RWPE2 (cell line): ENCODE measurements around the gene IL1RAPL2.

Experiments
- ATAC-seq: fragments of 200-7000 bp; cut with Tn5 transposase; 3 replicates; pipeline ENCODE4 v1.9.1; 2021; ENCODE audit warnings: low read depth
- DNase-seq: peaks from one replicate; pipeline ENCODE4 v3.0.0-alpha.2; 2020; ENCODE audit warnings: low spot score
- H3K27ac ChIP-seq: fragments of 450-650 bp; 2 replicates; pipeline ENCODE4 v1.5.1; 2017; ENCODE audit warnings: mild to moderate bottlenecking; ENCODE audit not compliant: poor library complexity, severe bottlenecking
- H3K27me3 ChIP-seq: fragments of 250-450 bp; sonication (Bioruptor Pico); 2 replicates; pipeline ENCODE4 v1.5.1; 2021; ENCODE audit warnings: mild to moderate bottlenecking, moderate library complexity; ENCODE audit not compliant: insufficient read depth, poor library complexity, severe bottlenecking
- H3K36me3 ChIP-seq: fragments of 250-450 bp; sonication (Bioruptor Pico); 2 replicates; pipeline ENCODE4 v1.5.1; 2020; ENCODE audit warnings: low read depth, mild to moderate bottlenecking, moderate library complexity
- H3K4me1 ChIP-seq: fragments of 250-450 bp; sonication (Bioruptor Pico); 2 replicates; pipeline ENCODE4 v1.5.1; 2021; ENCODE audit warnings: mild to moderate bottlenecking, moderate library complexity; ENCODE audit not compliant: insufficient read depth, poor library complexity, severe bottlenecking
- H3K4me3 ChIP-seq: fragments of 250-450 bp; sonication (Bioruptor Pico); 2 replicates; pipeline ENCODE4 v1.5.1; 2021; ENCODE audit warnings: mild to moderate bottlenecking, moderate library complexity; ENCODE audit not compliant: severe bottlenecking
- H3K9me3 ChIP-seq: fragments of 250-450 bp; sonication (Bioruptor Pico); 2 replicates; pipeline ENCODE4 v1.5.1; 2021; ENCODE audit warnings: mild to moderate bottlenecking, moderate library complexity; ENCODE audit not compliant: severe bottlenecking
- CTCF ChIP-seq: fragments of 450-650 bp; IDR thresholded peaks from one replicate; pipeline ENCODE4 v1.5.1; 2017; ENCODE audit warnings: mild to moderate bottlenecking, moderate library complexity; ENCODE audit not compliant: poor library complexity, severe bottlenecking

Gene IL1RAPL2

GRCh38 chrX:105515561-105515960 is 949.6 kb downstream of the IL1RAPL2 start:
- Histone ChIP-seq H3K36me3 (no peaks in the 10 kb centered on the region), H3K27me3 (no peaks in the 10 kb centered on the region), H3K4me3 (no peak overlapping the region), H3K27ac (no peak overlapping the region), H3K9me3 (no peaks in the 10 kb centered on the region), H3K4me1 (no peaks in the 10 kb centered on the region)
- DNase-seq (no peak), ATAC-seq (no peak)
- no peak for TF ChIP-seq CTCF

- Histone ChIP-seq H3K36me3 (no peaks in the 10 kb centered on the region), H3K9me3 (no peaks in the 10 kb centered on the region), H3K4me1 (no peaks in the 10 kb centered on the region), H3K4me3 (no peak overlapping the region), H3K27ac (no peak overlapping the region), H3K27me3 (no peaks in the 10 kb centered on the region)
- ATAC-seq, result no peak
- no peak for TF ChIP-seq CTCF
- DNase-seq, result no peak
Measured at GRCh38 chrX:105526431-105526830, 960.4 kb downstream of the IL1RAPL2 start.

DNA sequence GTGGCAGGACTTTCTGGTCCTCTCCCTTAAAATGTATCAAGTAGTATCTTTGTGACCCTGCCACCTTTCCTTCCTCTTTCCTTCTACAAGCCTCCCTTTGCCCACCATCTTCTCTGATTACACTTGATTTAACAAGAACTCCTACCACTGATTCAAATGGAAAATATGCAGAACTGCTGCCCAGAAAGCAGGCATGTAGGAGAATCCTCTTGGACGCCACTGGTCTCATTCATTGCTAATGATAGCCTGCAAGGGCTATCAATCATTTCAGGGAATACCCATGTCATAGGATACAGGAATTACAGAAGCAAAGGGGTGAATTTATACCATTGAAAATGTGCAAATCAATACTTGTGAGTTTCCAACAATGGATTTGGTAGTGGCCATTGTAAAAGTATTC is 961.8 kb downstream of the IL1RAPL2 start:
- TF ChIP-seq CTCF, result no peak
- Histone ChIP-seq H3K4me1 (no peaks in the 10 kb centered on the region), H3K27ac (no peak overlapping the region), H3K4me3 (no peak overlapping the region), H3K27me3 (no peaks in the 10 kb centered on the region), H3K36me3 (no peaks in the 10 kb centered on the region), H3K9me3 (no peaks in the 10 kb centered on the region)
- ATAC-seq, result no peak
- no peak for DNase-seq

GRCh38 chrX:105533951-105534350 is 968.0 kb downstream of the IL1RAPL2 start:
- H3K36me3 ChIP-seq, result no peaks in the 10 kb centered on the region
- no peak for TF ChIP-seq CTCF
- H3K4me1 ChIP-seq, result peaks cover 3% of the 10 kb centered on the region
- DNase-seq, result no peak
- no peak overlapping the region for H3K27ac ChIP-seq
- no peaks in the 10 kb centered on the region for H3K9me3 ChIP-seq
- peak; percentile 66; the same call in 1 of the 3 replicates for ATAC-seq
- H3K4me3 ChIP-seq, result no peak overlapping the region
- H3K27me3 ChIP-seq, result no peaks in the 10 kb centered on the region

GRCh38 chrX:105543283-105543682 is 977.3 kb downstream of the IL1RAPL2 start:
- Histone ChIP-seq H3K27me3 (no peaks in the 10 kb centered on the region), H3K9me3 (no peaks in the 10 kb centered on the region), H3K4me3 (no peak overlapping the region), H3K27ac (no peak overlapping the region), H3K4me1 (no peaks in the 10 kb centered on the region), H3K36me3 (no peaks in the 10 kb centered on the region)
- DNase-seq, result no peak
- TF ChIP-seq CTCF, result no peak
- ATAC-seq, result no peak
